GM19238 (cell line): ENCODE data around the gene POLD4.

Experiments used
- DNase-seq: peaks from one replicate; pipeline ENCODE4 v3.0.0; 2011; ENCODE audit warnings: low spot score; ENCODE audit not compliant: insufficient read length

The POLD4 gene

GRCh38 chr11:67303132-67303834, 50.1 kb downstream of the POLD4 start, which contains the start of gene SSH3:
SSH3 (plus strand) TSS chr11:67303530; CDS start chr11:67303626, 96 bp downstream.
- no peak for DNase-seq

GRCh38 chr11:67302571-67303131, 50.7 kb downstream of the POLD4 start:
- DNase-seq = no peak

DNA sequence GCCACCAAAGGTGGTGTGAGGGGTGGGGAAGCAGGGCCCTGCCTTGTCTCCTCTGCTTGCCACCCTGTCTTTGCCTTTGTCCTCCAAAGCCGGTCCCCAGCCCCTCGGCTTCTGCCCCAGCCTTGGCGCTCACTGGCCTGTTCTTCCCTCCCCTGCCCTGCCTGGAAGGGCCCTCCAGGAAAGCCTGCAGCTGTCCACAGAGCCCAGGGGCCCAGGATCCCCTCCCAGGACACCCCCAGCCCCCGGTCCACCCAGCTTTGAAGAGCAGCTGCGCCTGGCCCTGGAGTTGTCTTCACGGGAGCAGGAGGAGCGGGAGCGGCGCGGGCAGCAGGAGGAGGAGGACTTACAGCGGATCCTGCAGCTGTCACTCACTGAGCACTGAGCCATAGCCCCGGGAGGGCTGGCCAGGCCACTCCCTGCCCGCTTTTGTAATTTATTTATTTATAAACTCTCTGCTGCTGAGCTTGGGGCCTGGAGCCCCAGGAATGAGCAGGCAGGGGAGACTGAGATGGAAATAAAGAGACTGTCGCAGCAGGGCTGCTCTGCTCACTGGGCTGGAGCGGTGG, 51.3 kb downstream of the POLD4 start:
- no peak for DNase-seq

GRCh38 chr11:67301313-67301921, 51.9 kb downstream of the POLD4 start:
- DNase-seq = no peak
